Amygdala (tissue), 56 donors: ENCODE measurements around the gene AGO1.
A peak's percentile ranks its signal among the peaks of the same experiment; 100 is the strongest.

ENCODE experiments used
- DNase-seq, 56 donors: peaks; one replicate each; lab custom pipeline; 2025; lab: John Stamatoyannopoulos, UW

The AGO1 gene

DNA sequence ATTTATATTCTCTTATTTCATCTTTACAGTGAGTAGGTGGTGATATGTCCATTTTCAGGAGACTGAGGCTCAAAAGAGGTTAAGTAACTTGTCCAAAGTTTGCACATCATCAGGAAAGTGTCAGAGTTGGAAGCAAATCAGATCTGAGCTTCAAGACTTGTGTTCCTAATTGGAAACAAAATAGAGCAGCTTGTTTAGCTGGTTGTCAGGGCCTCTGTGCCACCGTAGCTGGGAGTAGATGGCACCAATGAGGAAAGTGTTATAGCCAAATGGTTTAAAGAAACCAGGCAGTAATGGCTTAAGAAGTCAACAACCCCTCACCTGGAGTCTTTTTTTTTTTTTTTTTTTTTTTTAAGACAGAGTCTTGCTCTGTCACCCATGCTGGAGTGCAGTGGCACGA, 19.7 kb downstream of the AGO1 start:
- DNase-seq = no peak

DNA sequence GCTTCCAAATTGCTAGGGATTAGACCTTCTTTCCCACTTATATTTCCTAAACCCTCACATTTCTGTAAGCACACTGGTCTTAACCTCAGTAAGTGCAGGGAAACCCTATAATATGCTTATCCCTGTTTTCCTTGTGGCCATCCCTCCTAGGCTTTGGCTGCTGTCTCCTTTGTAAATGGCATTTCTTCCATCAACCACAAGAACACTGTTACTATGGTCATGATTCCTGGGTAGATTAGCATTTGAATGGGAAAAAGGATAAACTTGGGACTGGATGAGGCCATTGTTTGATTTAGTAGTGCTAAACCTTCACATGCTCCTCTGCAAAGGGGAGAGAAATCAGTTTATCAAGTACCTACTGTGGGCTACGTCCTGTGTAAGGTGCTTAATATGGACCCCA, 31.7 kb downstream of the AGO1 start:
- no peak for DNase-seq

DNA sequence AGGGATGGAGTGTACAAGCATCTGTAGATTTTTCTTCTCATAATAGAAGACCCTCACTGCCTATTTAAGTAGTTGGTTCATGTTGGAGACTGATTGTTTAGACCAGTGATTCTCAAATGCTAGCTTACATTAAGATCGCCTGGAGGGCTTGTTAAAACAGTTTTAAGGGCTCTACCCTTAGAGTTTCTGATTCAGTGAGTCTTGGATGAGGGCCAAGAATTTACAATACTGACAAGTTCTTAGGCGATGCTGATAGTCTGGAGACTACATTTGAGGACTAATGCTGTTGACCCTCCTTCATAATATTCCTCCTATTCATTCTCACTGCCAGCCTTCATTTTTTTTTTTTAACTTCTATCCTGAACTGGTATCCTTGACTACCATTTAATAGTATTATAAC, 32.7 kb downstream of the AGO1 start:
- no peak for DNase-seq

DNA sequence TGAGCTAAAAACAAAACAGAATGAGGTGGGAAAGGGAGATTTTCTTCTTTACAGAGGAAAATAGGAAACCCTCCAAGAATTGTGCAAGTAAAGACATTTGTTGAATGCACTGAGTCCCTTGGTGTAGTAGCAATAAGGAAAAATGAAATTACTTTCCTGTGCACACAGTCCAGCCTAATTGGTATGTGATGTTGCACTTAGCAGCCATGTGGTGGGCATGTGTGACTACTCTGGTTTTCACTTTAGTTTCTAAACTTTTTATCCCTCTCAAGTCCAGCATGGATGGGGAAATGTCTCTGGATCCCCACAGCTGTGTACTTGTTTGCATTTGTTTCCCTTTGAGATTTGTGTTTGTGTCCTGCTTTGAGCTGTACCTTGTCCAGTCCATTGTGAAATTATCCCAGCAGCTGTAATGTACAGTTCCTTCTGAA, 40.8 kb downstream of the AGO1 start:
- no peak for DNase-seq

DNA sequence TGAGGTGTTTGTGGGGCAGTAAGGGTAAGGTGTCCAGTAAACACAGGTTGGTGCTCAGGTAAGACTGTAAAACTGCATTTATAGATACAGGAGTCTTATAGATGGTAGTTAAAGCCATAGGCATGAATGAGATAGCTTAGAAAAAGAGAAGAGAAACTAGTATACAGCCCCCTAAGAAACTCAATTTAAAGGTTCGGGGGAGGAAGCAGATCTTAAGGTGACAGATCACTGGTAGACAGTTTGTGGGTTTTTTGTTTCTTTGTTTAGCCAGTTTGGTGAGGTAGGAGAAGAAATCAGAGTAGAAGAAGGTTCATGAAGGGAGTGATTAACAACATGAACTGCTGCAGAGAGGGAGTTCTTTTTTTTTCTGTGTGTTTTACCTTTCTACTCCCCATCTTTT, 41.8 kb downstream of the AGO1 start:
- no peak for DNase-seq

DNA sequence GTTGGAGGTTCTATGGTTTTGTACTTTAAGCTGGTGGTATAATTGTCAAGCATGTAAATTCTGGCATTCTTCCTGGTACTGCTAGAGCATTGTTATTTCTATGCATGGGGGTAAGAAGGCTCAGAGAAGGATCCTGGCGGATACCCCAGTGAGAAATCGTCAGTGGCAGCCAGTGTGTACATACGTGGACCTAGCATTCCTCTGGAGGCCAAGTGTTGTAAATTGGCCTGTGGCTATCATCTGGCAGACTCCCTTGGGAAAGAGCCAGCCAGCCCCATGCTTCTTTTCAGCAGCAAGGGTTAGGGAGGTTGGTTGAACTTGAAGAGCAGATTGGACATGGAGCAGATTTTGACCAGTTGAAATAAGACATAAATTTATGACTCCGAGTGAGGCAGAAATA, 42.7 kb downstream of the AGO1 start:
- DNase-seq = no peak

DNA sequence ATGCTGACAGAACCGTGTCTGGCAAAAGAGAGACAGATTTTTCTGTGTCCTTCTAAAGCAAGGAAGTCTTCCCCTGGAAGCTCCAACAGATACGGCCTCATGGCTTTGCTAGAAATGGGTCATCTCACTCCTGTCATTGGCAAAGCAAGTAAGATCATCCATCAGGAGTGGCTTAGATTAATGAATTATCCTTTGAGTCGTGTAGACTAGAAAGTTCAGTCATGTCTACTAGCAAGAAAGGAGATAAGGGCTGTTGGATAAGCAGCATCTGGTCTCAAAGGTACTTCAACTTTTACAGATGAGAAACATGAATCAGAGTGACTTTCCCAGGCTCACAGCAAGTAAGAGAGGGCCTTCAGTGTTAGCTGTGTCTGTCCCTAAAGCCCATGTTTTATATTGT, 44.5 kb downstream of the AGO1 start:
- DNase-seq = no peak

DNA sequence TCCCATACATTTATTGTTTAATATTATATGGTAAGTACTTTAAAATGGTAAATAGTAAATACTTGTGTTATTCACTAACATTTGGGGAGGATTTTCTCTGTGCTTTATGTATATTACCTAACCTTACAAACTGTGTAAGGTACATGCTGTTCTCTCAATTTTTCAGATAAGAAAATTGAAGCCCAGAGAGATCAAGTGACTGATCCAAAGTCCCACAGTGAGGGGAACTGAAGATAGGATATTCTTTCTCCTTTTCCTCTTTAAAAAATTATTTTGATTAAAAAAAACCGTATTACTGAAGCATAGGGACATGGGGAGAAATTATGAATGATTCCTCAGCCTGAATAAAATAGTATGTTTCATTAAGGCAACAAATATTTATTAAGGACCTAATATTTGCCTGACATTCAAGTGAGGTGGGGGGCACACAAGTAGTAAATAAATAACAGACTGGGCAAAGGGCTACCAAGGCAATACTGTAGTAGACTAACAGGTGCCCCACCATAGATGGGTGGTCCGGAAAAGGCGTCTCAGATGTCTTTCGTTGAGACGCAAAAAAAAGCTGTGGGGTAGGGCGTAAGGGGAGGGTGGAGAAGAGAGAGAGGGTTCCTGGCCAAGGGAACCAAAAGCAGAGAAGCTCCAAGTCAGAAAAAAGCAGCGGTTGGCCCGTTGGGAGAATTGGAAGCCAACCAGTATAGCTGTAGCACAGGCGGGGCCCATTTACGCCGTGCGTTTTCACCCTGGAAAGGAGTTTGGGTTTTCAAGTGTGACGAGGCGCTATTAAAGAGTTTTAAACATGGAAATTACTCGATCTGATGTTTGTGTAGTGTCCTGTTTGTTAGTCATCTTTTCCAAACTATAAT, 47.0 kb downstream of the AGO1 start:
- peak in 42 of 56 donors; percentile 9 to 68 (median 30) for DNase-seq

DNA sequence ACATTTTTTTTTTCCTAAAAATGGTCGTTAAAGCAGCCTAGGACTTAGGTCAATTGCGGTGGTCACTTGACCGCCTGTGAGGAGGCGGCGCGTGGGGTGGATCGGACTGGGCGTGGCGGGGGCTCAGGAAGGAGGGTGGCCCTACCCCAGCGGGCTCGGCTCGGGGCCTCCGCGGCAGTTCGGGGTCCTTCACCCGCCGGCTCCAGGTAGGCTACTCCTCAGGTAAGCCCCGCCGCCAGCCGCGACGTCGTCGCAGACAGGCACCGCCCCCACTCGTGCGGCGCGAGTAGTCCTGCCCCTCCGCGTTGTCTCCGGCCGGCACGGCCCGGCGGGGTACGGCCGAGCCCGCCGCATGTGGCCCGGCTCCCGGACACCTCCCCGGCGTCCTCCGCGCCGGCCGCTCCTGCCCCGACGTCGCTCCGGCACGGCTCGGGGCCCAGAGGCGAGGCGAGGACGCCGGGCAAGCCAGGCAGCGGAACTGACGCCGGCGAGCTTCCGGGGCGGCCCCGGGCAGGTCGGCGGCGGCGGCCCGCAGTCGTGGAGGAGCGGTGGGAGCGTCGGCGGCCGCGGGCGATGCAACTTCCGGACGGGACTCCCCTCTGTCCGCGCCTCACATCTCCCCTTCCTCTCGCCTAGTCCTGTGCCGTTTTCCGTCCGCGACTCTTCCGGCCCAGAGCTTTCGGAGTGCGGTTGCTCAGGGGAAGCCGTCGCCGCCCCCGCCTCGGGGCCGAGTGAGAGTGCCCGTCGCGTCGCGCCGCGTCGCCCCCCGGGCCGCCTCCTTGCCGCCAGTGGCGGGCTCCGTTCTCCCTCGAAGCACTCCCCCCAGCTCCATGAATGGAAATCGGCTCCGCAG, 47.8 kb downstream of the AGO1 start, which contains the start of gene AGO3:
Gene AGO3, plus strand, starts transcription at position 513 of the 853 bp plus-strand sequence. Its CDS starts 322 bp downstream, at position 835.
- DNase-seq = peak in 55 of 56 donors; percentile 14 to 86 (median 71)

DNA sequence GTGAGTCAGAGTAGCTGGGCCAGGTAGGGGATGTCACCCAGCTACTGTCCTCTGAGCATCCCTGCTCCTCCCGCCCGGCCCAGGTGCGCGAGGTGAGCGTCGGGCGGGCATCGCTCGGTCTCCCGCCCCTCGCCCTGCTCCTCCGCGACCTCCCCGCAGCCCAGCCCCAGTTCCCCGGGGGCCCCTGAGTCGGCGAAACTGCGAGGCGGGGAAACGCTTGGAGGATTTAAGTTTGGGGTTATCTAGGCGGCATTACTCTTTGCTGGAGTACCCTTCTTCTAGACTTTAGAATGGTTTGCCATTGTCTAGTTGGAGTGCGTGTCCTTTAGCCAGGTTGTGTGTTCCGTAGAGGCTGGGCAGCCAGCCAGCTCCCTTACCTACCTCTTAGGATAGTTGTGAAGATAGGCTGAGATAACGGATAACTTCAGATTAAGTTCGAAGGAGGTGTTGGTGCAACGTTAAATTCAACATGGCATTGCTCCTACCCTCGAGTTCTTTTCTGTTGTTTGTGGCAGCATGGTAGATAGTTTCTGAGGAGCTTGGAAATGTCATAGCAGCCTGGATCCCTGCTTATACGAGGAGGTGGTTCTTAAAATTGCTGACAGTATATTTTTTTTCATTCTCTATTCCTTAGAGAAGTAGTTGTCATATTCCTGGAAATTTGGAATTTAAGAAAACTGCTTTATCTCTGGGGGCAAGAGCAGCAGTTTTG, 48.6 kb downstream of the AGO1 start:
- DNase-seq = peak in 13 of 56 donors; percentile 6 to 38 (median 27)

DNA sequence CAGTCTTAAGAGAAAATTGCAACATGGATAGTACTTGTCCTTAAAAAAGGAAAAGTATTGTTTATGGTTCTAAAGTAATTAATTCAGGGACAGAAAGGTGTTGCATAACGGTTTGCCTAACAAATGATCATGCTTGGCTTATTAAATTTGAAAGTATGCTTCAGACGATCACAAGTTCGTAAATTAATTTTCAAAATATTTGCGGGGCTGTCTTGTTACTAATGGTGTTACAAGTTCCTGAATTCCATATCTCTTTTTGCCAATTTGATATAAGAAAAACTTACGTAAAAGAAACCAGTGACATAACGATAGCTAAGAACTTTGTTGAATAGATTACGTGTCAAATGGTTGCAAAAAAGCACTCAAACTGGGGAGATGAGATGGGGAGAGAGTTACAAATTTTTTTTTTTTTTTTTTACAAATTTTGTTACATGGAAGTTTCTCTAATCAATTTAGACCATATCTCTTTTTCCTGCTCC, 49.2 kb downstream of the AGO1 start:
- no peak for DNase-seq

DNA sequence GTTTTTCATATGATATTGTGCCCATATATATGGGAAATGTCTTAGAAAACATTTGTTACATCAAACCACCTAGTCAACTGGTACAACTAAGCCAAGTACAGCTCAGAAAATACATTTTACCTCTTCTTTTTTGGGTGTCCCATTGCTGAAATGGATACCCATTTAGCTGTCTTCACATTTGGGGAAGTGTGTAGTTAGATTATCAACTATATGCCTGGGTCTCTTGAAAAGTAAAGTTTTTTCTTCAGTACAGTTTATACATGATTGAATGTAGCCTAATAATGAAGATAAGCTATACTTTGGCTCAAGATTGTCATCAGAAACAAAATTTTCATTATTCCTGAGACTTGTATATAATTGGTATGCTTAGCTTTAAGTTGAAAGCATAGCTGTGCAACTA, 49.9 kb downstream of the AGO1 start:
- DNase-seq = no peak

DNA sequence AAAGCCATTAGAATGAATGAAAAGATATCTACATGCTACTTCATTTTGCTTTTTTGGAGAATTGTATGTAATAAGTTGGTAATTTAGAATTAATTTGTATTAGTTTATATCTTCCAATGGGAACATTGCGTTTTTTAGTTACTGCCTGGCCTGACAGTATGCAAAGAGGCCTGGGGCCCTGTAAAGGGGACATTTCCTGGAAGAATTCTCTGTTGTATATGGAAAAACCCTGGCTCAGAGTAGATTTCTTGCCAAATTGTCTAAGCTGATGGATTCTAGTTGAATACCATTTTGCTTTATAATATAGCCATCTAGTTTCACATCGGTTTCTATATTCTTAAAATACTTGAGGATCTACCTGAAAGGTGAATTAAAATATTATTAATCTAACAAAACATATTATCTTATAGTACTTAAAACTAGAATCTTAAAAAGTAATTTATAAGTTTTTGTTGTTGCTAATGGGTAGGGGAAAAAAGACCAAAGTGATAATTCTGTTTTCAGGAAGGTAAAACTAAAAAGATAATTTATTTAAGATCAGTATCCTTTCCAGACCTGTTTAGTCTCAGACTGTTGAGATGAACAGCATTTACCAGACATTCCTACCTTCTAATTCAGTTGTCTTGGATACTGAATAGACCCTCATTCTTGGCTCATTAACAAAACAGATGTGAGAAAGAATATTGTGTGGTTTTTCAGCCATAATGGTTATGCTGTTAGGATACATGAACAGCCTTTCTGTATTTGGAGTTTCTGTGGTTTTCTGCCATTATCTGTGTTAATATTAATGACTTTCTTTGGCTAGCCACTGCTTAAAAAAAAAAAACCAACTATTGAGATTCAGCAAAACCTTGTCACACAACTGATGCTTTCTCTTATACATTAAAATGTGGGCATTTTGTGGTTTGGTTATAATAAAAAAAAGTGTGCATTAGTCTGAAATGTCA, 52.7 kb downstream of the AGO1 start:
- DNase-seq = no peak

DNA sequence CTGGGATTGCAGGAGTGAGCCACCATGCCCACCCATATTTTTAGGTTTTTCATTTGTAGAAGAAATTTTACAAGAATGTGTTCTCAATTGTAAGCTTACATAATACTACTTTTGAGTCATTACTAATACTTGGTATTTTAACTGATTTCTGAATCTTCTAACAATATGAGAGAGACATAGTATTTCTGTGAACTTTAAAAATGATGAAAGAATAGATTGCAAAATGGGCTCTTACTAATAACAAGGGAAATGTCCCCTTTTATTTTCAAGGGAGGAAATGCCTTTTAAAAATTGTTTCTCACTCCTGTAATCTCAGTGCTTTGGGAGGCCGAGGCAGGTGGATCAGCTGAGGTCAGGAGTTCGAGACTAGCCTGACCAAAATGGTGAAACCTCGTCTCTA, 53.8 kb downstream of the AGO1 start:
- no peak for DNase-seq

DNA sequence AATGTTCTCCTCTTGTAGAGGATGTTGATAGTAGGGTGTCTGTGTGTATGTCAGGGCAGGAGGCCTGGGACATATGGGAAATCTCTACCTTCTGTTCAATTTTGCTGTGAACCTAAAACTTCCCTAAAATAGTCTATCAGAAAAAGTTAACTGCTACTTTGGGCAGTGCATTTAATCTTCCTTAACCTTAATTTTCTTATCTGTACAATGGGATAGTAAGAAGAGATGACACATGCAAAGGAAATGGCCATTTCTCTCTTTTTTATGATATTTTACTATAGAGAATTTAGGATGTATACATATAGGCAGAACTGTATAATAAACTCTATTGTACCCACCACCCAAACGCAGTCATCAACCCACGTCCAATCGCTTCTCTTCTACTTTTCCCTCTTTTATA, 56.5 kb downstream of the AGO1 start:
- DNase-seq = no peak

DNA sequence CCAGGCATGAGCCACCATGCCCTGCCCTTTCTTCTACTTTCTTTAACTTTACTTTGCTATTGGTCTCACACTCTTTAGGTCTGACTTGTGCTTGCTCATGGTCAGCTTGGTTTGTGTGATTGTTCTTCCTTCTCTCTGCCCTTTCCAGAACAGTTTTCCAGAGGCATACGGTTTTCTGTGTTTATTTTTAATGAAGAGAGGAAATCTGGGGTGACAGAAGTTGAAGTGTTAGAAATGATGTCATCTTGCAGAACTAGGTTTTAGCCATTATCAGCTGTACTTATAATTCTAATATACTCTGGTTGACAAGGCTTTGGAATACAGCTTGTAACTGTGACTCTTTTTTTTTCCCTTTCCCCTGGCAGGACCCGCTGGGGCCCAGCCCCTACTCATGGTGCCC, 62.3 kb downstream of the AGO1 start:
- no peak for DNase-seq

DNA sequence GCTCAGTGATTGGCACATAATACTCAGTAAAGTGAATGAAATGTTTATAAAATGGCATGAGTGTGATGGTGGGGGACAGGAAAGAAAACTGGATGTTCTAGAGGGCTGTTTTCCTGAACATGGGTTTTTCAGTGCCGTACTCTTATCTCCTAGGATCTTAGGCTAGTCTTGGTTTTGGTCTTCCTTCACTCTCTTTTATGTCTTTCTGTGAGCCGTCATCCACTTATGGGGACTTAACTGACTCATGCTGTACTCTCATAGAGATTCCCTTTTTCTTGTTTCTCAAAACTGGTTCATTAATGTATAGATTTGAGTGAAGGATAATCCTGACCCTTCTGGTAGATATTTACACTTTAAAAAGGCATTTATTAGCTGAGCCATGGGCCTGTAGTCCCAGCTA, 64.5 kb downstream of the AGO1 start:
- no peak for DNase-seq

DNA sequence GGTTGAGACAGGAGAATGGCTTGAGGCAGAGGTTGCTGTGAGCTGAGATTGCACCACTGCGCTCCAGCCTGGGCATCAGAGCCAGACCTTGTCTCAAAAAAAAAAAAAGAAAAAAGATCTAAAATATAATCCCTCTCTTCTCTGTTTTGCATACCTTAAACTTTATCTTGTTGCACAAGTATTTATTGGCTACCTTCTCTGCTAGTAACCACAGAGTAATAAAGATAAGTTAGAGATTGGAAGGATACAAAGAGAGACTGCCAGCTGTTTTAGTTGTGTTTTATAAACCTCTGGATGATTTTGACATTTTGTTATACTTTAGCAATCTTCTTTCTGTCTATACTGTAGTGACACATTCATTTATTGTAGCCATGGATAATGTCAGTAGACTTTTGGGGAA, 75.5 kb downstream of the AGO1 start:
- DNase-seq = no peak

DNA sequence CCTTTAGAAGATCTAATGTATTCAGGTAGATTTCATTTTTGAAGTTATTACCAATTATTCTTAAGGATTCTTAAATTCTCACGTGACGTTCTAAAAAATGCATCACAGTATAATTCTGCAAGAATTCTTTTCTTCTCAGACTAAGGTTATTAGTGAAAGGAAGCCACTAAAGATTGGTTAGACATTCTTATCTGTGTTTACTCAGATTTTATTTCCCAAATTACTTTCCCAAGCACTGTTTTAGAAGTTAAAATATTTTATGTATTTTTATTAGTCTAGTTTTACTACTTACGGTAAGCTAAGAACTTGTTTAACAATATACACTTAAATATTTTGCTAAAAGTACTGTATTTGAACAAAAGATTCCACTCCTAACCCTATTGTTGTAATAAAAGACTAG, 76.3 kb downstream of the AGO1 start:
- DNase-seq = no peak

DNA sequence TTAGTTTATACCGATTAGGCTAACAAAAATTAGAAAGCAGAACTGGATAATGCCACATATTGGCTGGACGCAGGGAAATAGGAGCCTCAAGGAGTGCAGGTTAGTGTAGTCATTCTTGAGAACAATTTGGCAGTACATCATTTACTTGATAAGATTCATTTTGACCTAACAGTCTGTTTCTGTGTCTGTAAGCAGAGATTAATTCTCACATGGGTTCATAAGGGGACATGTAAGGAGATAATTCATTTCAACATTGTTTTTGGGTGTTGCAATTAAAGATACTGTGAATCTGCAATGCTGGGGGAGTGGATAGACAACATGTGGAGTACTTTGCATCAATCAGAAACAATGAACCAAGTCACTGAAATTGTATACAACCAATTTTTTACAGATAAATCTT, 79.9 kb downstream of the AGO1 start:
- DNase-seq = no peak
